NCI-H2227 treated with DMSO at 0.1 percent for 48 hours (cell line): ENCODE measurements around the gene WIPF2.
A peak's percentile ranks its signal among the peaks of the same experiment; 100 is the strongest.

Experiments
- DNase-seq: peaks from one replicate; lab custom pipeline; 2025; lab: John Stamatoyannopoulos, UW

Gene WIPF2

DNA sequence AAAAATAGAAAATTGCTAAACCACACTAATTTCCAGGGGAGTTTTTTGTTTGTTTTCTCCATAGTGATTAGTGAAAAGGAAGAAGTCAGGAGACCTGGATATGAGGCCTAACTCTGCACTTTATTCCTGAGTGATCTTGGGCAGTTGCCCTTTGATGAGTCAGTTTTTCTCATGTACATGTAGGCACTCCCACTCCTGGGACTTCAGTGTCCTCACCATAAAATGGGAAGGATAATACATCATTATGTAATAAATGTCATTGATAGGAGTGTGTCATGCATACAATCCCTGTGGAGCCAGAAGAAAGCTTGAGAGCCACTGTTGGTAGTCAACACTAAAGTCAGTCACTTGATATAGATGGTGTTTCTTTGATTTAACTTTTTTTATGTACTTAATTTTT lies 32.5 kb downstream of the WIPF2 start:
- no peak for DNase-seq

DNA sequence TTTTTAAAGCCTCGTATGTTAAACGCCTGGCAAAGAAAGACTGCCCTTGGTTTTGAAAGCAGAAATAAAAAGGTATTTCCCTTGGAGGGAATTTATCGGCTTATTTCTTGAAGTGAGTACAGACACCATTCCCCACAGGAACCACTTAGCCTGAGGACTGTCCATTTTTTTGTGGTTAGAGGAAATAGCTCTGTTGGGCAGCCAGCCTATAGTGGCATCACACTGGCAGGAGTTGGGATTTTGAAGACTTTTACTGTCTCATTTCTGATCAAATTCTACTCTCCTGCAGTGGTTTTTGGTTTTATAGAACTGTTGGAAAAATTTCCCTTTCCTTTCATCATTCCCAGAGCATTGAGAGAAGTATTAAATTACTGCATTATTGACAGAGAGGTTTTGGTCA lies 34.5 kb downstream of the WIPF2 start:
- DNase-seq: no peak

DNA sequence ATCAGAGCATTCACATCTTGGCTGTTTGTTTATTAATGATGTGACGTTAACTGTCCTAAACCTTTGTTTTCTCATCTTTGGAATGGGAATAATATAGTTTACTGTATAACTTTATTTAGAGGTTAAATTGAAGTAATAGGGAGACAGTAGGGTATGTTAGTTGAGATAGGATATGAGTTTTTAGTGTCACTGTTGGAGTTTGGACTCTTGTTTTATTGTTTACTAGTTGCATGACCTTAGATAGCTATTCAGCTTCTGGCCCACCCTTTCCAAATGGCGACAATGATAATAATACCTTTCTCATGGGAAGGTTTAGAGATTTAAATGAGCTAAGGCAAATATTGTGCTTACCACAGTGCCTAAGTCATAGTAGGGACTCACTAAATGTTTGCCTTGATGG lies 40.4 kb downstream of the WIPF2 start:
- DNase-seq: no peak

DNA sequence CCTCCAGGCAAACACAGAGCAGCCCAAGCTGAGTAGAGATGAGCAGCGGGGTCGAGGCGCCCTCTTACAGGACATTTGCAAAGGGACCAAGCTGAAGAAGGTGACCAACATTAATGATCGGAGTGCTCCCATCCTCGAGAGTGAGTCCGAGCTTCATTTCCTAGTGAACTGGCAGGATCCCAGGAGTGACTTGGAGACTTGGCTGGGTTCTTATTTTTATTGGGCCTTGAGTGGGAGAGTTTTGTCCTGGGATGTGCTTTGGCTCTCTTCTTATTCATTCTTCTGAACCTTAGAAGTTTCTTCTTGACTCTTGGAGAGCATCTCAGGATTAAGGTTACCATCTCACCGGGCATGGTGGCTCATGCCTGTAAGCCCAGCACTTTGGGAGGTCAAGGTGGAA lies 41.4 kb downstream of the WIPF2 start:
- no peak for DNase-seq

DNA sequence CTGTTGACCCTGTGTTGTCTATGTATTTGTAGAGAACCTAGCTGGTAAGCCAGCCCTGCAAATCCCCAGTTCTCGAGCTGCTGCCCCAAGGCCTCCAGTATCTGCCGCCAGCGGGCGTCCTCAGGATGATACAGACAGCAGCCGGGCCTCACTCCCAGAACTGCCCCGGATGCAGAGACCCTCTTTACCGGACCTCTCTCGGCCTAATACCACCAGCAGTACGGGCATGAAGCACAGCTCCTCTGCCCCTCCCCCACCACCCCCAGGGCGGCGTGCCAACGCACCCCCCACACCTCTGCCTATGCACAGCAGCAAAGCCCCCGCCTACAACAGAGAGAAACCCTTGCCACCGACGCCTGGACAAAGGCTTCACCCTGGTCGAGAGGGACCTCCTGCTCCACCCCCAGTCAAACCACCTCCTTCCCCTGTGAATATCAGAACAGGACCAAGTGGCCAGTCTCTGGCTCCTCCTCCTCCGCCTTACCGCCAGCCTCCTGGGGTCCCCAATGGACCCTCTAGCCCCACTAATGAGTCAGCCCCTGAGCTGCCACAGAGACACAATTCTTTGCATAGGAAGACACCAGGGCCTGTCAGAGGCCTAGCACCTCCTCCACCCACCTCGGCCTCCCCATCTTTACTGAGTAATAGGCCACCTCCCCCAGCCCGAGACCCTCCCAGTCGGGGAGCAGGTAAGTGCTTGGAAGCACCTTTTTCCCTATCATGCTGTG lies 45.5 kb downstream of the WIPF2 start:
- no peak for DNase-seq

DNA sequence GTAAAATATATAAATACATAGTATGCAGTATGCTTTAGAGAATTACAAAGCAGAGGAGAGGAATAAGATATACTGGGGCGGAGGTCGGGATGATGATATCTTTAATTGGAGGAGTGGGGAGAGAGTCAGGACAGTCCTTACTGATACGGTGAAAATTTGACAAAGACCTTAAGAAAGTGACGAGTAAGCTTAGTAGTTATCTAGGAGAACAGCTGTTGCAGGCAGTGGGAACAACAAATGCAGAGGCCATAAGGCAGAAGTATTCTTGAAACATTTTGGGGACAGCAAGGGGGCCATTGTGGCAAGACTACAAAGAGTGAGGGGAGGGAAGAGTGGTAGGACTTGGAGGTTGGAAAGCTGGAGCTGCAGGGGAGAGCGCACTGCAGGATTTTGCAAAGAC lies 46.2 kb downstream of the WIPF2 start:
- no peak for DNase-seq

- DNase-seq: no peak
Observed at GRCh38 chr17:40266882-40267281, 47.8 kb downstream of the WIPF2 start.

DNA sequence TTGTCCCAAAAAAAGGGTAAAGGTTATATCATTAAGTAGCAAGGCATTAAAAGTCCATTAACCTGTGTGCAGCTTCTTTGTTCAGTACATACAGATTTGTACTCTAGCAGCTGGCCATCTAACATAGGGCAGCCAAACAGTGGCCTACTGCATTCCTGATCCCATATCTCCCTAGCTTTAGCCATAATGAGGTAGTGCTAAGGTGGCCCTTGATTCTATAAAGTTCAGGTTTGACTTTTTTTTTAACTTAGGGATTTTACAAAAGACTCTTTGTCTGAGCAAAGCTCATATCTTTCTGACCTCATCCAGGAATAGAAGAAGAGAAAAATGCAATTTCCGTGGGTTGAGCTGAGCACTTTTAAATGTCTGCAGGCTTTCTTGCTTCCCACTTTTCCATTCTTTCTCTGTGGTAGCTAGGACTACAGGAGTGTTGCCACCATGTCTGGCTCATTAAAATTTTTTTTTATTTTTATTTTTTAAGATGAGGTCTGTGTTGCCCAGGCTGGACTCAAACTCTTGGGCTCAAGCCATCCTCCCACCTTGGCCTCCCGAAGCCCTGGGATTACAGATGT lies 49.1 kb downstream of the WIPF2 start:
- no peak for DNase-seq

DNA sequence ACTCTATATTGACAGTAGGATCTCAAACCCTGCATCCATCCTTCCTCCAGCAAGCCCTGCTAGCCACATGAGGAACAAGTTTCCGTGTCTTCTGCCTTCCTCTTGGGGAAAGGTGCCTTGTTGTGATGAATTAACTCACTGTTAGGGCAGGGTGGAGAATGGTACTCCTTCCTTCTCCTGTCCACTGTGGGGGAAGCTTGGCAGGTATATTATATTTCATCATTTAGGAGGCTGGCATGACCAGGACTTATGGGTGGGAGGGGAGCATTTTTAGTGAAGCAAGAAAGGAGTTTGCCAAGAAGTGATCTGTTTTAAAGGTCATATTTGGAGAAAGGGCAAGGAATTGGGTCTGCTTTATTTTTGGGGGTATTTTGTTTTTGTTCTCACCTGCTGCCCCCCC lies 59.3 kb downstream of the WIPF2 start:
- no peak for DNase-seq

GRCh38 chr17:40279402-40279801 lies 60.3 kb downstream of the WIPF2 start:
- no peak for DNase-seq

GRCh38 chr17:40281663-40282062 lies 62.6 kb downstream of the WIPF2 start:
- no peak for DNase-seq

GRCh38 chr17:40283662-40284061 lies 64.6 kb downstream of the WIPF2 start:
- DNase-seq: no peak

GRCh38 chr17:40284085-40284713 lies 65.1 kb downstream of the WIPF2 start:
- no peak for DNase-seq

DNA sequence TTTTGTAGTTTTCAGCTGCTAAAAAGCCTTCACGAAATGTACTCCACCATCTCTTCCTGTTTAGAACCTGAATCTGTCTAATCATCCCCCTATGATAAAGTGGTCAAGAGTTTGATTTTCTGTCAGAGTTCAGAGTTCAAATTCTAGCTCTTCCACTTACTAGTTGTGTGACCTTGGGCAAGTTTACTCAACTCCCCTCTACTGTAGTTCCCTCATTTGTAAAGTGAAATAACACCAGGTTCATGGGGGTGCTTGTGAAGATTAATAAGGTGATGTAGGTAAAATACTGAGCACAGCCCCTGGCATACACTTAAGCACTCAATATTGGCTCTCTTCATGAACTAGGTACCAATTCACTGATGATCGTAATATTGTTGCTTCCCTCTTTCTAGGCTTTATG lies 67.4 kb downstream of the WIPF2 start:
- DNase-seq: no peak

DNA sequence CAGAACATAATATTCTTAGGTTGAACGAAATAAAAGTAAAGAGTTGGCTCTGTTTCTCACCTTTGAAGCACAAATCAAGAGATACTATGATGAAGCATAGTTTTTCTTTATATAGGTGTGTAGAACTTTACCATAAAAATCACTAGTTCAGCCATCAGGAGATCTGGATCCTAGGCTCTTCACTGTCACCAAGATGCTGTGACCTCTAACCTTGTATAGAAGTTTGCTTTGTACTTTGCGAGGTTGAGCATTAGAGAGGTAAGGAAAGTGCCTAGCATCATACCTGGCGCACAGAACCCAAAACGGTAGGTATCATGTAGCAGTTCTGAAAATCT lies 68.0 kb downstream of the WIPF2 start:
- no peak for DNase-seq

DNA sequence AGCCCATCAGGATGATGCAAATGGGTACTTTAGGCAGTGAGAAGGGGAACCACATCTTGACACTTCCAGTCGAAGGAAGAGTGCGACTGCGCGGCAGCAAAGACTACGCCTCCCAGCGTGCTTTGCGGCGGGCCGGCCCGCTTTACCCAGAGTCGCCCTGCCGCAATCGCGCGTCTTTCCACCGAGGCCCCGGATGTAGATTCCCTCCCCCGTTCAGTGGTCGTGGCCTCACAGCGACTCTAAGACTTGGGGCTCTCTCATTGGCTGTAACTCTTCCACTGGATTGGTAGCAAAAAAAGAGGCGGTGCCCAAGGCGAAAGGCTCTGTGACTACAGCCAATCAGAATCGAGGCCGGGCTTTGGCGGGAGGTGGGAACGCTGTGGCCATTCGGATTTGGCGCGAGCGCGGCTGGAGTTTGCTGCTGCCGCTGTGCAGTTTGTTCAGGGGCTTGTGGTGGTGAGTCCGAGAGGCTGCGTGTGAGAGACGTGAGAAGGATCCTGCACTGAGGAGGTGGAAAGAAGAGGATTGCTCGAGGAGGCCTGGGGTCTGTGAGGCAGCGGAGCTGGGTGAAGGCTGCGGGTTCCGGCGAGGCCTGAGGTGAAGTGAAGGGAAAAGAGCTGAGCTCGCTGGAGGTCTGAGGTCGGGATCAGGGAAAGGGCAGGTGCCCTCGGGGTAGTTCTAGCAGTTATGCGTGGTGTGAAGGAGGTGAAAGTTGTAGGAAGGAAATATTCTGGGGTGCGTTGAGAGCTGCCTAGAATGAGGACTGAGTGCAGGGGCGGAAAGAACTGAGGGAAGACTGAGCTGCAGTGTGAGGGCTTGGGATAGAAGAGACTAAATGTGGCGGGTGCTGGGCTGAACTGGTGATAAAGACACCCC lies 68.6 kb downstream of the WIPF2 start, which contains the start of gene CDC6:
CDC6 (plus strand) TSS at position 386 of the 876 bp plus-strand sequence. CDS start 1,542 bp downstream, outside the sequence.
- peak; percentile 99 for DNase-seq

- DNase-seq: peak; percentile 23
Observed at GRCh38 chr17:40290629-40291280, 71.7 kb downstream of the WIPF2 start.

DNA sequence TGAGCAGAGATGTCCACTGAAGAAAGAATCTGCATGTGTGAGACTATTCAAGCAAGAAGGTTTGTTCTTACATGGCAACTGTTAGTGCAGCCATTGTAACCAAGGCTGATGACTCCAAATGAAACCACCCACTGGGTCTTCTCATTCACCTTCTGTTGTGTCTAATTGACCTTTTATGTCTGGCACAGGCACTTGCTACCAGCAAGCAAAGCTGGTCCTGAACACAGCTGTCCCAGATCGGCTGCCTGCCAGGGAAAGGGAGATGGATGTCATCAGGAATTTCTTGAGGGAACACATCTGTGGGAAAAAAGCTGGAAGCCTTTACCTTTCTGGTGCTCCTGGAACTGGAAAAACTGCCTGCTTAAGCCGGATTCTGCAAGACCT lies 72.2 kb downstream of the WIPF2 start:
- DNase-seq: no peak

DNA sequence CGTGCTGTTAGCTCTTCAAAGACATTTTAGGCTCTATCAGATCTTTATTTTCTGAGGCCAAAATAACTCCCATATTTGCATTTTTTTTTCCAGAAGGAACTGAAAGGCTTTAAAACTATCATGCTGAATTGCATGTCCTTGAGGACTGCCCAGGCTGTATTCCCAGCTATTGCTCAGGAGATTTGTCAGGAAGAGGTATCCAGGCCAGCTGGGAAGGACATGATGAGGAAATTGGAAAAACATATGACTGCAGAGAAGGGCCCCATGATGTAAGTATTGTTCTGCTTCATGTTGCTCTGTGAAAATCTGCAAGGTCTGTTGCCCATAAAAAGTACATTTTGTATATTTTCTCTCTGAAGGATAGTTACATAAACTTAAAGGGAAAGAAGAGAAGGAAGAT lies 74.3 kb downstream of the WIPF2 start:
- no peak for DNase-seq

- no peak for DNase-seq
Observed at GRCh38 chr17:40295488-40296436, 76.7 kb downstream of the WIPF2 start.

GRCh38 chr17:40297511-40297910 lies 78.4 kb downstream of the WIPF2 start:
- no peak for DNase-seq
